Measurements from ENCODE around the gene LCE3C.

LCE3C gene

DNA sequence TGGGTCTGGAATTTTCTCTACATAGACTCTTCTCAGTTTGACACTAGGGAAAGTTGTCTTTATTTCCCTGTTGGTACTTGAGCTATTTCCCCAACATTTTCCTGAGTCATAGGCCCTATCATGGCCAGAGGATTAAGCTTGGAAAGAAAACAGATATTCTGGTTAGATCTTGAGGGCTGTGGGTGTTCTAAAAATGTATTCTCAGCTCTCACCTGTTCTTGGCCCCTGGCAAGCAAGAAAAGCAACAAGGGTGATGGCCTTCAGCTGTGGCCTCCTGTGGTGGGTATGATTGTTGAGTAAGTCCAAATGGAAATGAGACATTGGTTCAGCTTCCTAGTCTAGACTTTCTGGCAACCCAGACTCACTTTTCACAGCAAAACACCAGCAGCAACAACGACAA, 40.3 kb downstream of the LCE3C start:
- WGBS (ENCODE audit: extremely low coverage, insufficient coverage, insufficient read length), result no CpG with 5 or more reads among the region's 1 CpG
- H3K4me1 ChIP-seq (ENCODE audit: control insufficient read depth in 1 of 2, insufficient read depth in 2 of 2, low read length in 2 of 2), result no peaks in the 10 kb centered on the region
- no peaks in the 10 kb centered on the region for H3K79me2 ChIP-seq (ENCODE audit: control insufficient read depth, insufficient read depth, low read length, poor library complexity)
- DNase-seq, result no peak
- no peaks in the 10 kb centered on the region for H3K79me1 ChIP-seq (ENCODE audit: low read length)
- no peak overlapping the region for H3K27ac ChIP-seq (ENCODE audit: low read depth, low read length)
- H3K14ac ChIP-seq (ENCODE audit: low read length), result no peak overlapping the region
- H4K8ac ChIP-seq (ENCODE audit: low read depth, low read length), result no peak overlapping the region
- no peak overlapping the region for H3K4me2 ChIP-seq (ENCODE audit: low read length)
- H2AFZ ChIP-seq (ENCODE audit: insufficient read depth, low read length, poor library complexity), result no peak overlapping the region
- no peak overlapping the region for H3K4ac ChIP-seq (ENCODE audit: low read depth, low read length)
- no peak overlapping the region for H3K23ac ChIP-seq (ENCODE audit: low read length)
- no peaks in the 10 kb centered on the region for H3K36me3 ChIP-seq (ENCODE audit: control insufficient read depth in 1 of 2, insufficient read depth in 2 of 2, low read length in 2 of 2)
- H2BK120ac ChIP-seq (ENCODE audit: insufficient read depth, low read length, poor library complexity), result no peak overlapping the region
- no peak overlapping the region for H3K18ac ChIP-seq (ENCODE audit: low read length)
- no peak overlapping the region for H2BK5ac ChIP-seq (ENCODE audit: low read depth, low read length, poor library complexity)
- no peak overlapping the region for H3K4me3 ChIP-seq (ENCODE audit: low read depth, low read length)
- peaks cover 12% of the 10 kb centered on the region for H3K9me3 ChIP-seq (ENCODE audit: insufficient read depth, low read depth, low read length)
- H2AK5ac ChIP-seq (ENCODE audit: low read length), result no peak overlapping the region
- no peak overlapping the region for H2BK12ac ChIP-seq (ENCODE audit: low read length)
- no peak overlapping the region for H3K9ac ChIP-seq (ENCODE audit: low read length)
- H3K27me3 ChIP-seq (ENCODE audit: insufficient read depth, low read length), result no peaks in the 10 kb centered on the region
- H4K91ac ChIP-seq (ENCODE audit: low read depth, low read length), result no peak overlapping the region
- H4K12ac ChIP-seq (ENCODE audit: low read depth, low read length), result no peak overlapping the region

DNA sequence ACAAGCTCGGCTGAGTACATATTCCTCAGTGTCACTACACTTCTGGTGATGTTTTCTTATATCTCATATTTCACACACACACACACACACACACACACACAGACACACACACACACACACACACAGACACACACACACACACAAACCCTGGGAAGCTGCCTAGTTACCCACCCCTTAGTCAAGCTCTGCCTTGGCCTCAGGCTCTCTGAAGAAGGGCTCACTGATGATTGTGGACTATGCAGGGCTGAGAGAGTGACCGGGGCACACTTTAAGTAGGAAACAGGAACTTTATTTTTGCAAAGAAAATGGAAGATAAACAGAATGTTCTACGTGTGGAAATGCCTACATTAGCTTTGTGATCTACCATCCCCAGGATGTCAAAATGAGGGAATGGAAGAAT, 43.9 kb downstream of the LCE3C start:
- Histone ChIP-seq H3K4me1 (ENCODE audit: control insufficient read depth in 1 of 2, insufficient read depth in 2 of 2, low read length in 2 of 2) (no peaks in the 10 kb centered on the region), H3K36me3 (ENCODE audit: control insufficient read depth in 1 of 2, insufficient read depth in 2 of 2, low read length in 2 of 2) (no peaks in the 10 kb centered on the region), H3K14ac (ENCODE audit: low read length) (no peak overlapping the region), H2BK5ac (ENCODE audit: low read depth, low read length, poor library complexity) (no peak overlapping the region), H3K9ac (ENCODE audit: low read length) (no peak overlapping the region), H3K27ac (ENCODE audit: low read depth, low read length) (no peak overlapping the region), H2BK12ac (ENCODE audit: low read length) (no peak overlapping the region), H4K12ac (ENCODE audit: low read depth, low read length) (no peak overlapping the region), H3K4me2 (ENCODE audit: low read length) (no peak overlapping the region), H2BK120ac (ENCODE audit: insufficient read depth, low read length, poor library complexity) (no peak overlapping the region), H4K91ac (ENCODE audit: low read depth, low read length) (no peak overlapping the region), H3K79me1 (ENCODE audit: low read length) (no peaks in the 10 kb centered on the region), H3K18ac (ENCODE audit: low read length) (no peak overlapping the region), H3K27me3 (ENCODE audit: insufficient read depth, low read length) (no peaks in the 10 kb centered on the region), H4K8ac (ENCODE audit: low read depth, low read length) (no peak overlapping the region), H3K23ac (ENCODE audit: low read length) (no peak overlapping the region), H2AK5ac (ENCODE audit: low read length) (no peak overlapping the region), H3K9me3 (ENCODE audit: insufficient read depth, low read depth, low read length) (peaks cover 14% of the 10 kb centered on the region), H3K4ac (ENCODE audit: low read depth, low read length) (no peak overlapping the region), H3K79me2 (ENCODE audit: control insufficient read depth, insufficient read depth, low read length, poor library complexity) (no peaks in the 10 kb centered on the region), H2AFZ (ENCODE audit: insufficient read depth, low read length, poor library complexity) (no peak overlapping the region), H3K4me3 (ENCODE audit: low read depth, low read length) (no peak overlapping the region)
- DNase-seq, result no peak
- no CpG with 5 or more reads among the region's 3 CpGs for WGBS (ENCODE audit: extremely low coverage, insufficient coverage, insufficient read length)

DNA sequence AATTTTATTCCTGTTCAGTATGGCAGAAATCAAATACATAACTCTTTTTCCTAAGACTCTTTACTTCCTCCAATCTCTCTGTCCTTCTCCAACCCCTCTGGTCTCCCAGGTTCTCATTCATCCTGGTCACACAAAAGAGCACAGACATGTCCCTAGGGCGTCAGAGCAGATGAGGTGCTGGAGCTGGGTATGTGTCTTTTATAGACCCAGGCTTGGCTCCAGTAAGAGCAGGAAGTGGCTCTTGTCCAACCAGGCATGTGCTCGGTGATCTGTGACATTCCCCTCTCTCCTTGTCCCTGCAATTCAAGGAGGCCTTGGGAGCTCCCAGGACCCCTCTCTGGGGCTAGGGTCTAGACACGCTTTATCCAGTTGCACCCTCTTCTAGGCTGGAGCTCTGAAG, 45.1 kb downstream of the LCE3C start:
- Histone ChIP-seq H3K9ac (ENCODE audit: low read length) (no peak overlapping the region), H3K18ac (ENCODE audit: low read length) (no peak overlapping the region), H2BK5ac (ENCODE audit: low read depth, low read length, poor library complexity) (no peak overlapping the region), H4K91ac (ENCODE audit: low read depth, low read length) (no peak overlapping the region), H3K23ac (ENCODE audit: low read length) (no peak overlapping the region), H3K27me3 (ENCODE audit: insufficient read depth, low read length) (no peaks in the 10 kb centered on the region), H2BK12ac (ENCODE audit: low read length) (no peak overlapping the region), H3K27ac (ENCODE audit: low read depth, low read length) (no peak overlapping the region), H3K79me1 (ENCODE audit: low read length) (no peaks in the 10 kb centered on the region), H3K14ac (ENCODE audit: low read length) (no peak overlapping the region), H2AK5ac (ENCODE audit: low read length) (no peak overlapping the region), H2BK120ac (ENCODE audit: insufficient read depth, low read length, poor library complexity) (no peak overlapping the region), H3K4me1 (ENCODE audit: control insufficient read depth in 1 of 2, insufficient read depth in 2 of 2, low read length in 2 of 2) (no peaks in the 10 kb centered on the region), H4K12ac (ENCODE audit: low read depth, low read length) (no peak overlapping the region), H3K9me3 (ENCODE audit: insufficient read depth, low read depth, low read length) (peaks cover 14% of the 10 kb centered on the region), H3K36me3 (ENCODE audit: control insufficient read depth in 1 of 2, insufficient read depth in 2 of 2, low read length in 2 of 2) (no peaks in the 10 kb centered on the region), H4K8ac (ENCODE audit: low read depth, low read length) (no peak overlapping the region), H3K4me3 (ENCODE audit: low read depth, low read length) (no peak overlapping the region), H3K4ac (ENCODE audit: low read depth, low read length) (no peak overlapping the region), H3K4me2 (ENCODE audit: low read length) (no peak overlapping the region), H2AFZ (ENCODE audit: insufficient read depth, low read length, poor library complexity) (no peak overlapping the region), H3K79me2 (ENCODE audit: control insufficient read depth, insufficient read depth, low read length, poor library complexity) (no peaks in the 10 kb centered on the region)
- no CpG with 5 or more reads among the region's 3 CpGs for WGBS (ENCODE audit: extremely low coverage, insufficient coverage, insufficient read length)
- no peak for DNase-seq

DNA sequence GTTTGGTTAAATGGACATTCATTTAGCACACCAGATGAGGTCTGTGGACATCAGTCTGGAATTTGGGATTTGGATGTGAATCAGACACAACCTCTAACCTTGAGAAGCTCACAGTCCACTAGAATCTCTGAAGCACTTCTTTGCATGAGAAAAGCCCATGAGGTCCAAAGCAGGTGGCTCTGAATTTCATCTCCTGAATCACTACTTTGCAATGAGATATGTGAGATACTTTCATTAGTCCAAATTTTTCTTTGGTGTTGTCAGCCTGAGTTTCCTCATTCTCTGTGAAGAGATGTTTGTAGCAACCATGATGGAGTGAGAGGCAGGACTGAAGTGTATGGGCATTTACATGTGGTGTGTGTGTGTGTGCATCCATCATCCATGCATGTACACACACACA, 46.6 kb downstream of the LCE3C start:
- no peaks in the 10 kb centered on the region for H3K27me3 ChIP-seq (ENCODE audit: insufficient read depth, low read length)

More for the DNA sequence above, 46.6 kb downstream of the LCE3C start:
- Histone ChIP-seq H3K9me3 (ENCODE audit: insufficient read depth, low read depth, low read length) (peaks cover 12% of the 10 kb centered on the region), H3K14ac (ENCODE audit: low read length) (no peak overlapping the region), H3K18ac (ENCODE audit: low read length) (no peak overlapping the region), H3K36me3 (ENCODE audit: control insufficient read depth in 1 of 2, insufficient read depth in 2 of 2, low read length in 2 of 2) (no peaks in the 10 kb centered on the region), H2BK5ac (ENCODE audit: low read depth, low read length, poor library complexity) (no peak overlapping the region), H4K12ac (ENCODE audit: low read depth, low read length) (no peak overlapping the region), H3K4me3 (ENCODE audit: low read depth, low read length) (no peak overlapping the region), H3K4me2 (ENCODE audit: low read length) (no peak overlapping the region), H3K79me1 (ENCODE audit: low read length) (no peaks in the 10 kb centered on the region), H4K91ac (ENCODE audit: low read depth, low read length) (no peak overlapping the region), H3K9ac (ENCODE audit: low read length) (no peak overlapping the region), H4K8ac (ENCODE audit: low read depth, low read length) (no peak overlapping the region), H3K23ac (ENCODE audit: low read length) (no peak overlapping the region), H2BK120ac (ENCODE audit: insufficient read depth, low read length, poor library complexity) (no peak overlapping the region), H2AK5ac (ENCODE audit: low read length) (no peak overlapping the region), H2BK12ac (ENCODE audit: low read length) (no peak overlapping the region), H2AFZ (ENCODE audit: insufficient read depth, low read length, poor library complexity) (no peak overlapping the region), H3K27ac (ENCODE audit: low read depth, low read length) (no peak overlapping the region), H3K4me1 (ENCODE audit: control insufficient read depth in 1 of 2, insufficient read depth in 2 of 2, low read length in 2 of 2) (no peaks in the 10 kb centered on the region), H3K79me2 (ENCODE audit: control insufficient read depth, insufficient read depth, low read length, poor library complexity) (no peaks in the 10 kb centered on the region), H3K4ac (ENCODE audit: low read depth, low read length) (no peak overlapping the region)
- peak; percentile 23 to 84 for DNase-seq

Measured in trophoblast cell (in vitro differentiated cells and primary cell).